GM12878 (cell line): ENCODE results near the gene RNF223. TPM values are rescaled to one million over a fixed set of nuclear protein-coding genes. Genes with fewer than 3 reads are reported as not detected.

Experiments used
- ASH2L ChIP-seq: fragments of 300-600, 200-600 bp; sonication (generic); IDR thresholded peaks from 2 replicates; pipeline ENCODE4 v1.6.1; 2017; ENCODE audit warnings: low read depth, mild to moderate bottlenecking, borderline replicate concordance
- BACH1 ChIP-seq: fragments of 450-650 bp; IDR thresholded peaks from 2 replicates; pipeline ENCODE4 v1.6.1; 2017; ENCODE audit warnings: mild to moderate bottlenecking, borderline replicate concordance
- BCLAF1 ChIP-seq: fragments of 450-650 bp; IDR thresholded peaks from 2 replicates; pipeline ENCODE4 v1.6.1; 2017; ENCODE audit warnings: antibody characterized with exemption, mild to moderate bottlenecking, moderate library complexity
- CEBPZ ChIP-seq: fragments of 150-350 bp; IDR thresholded peaks from 2 replicates; pipeline ENCODE4 v1.6.1; 2016; ENCODE audit warnings: low read depth, low read length
- EED ChIP-seq: sonication (generic); IDR thresholded peaks from 2 replicates; pipeline ENCODE4 v1.6.1; 2016; ENCODE audit warnings: antibody characterized with exemption, low read depth
- GATAD2B ChIP-seq: fragments of 450-650 bp; conservative IDR thresholded peaks from 2 replicates; pipeline ENCODE4 v1.6.1; 2017; ENCODE audit warnings: low read depth, mild to moderate bottlenecking, moderate library complexity
- MEF2A ChIP-seq: IDR thresholded peaks from 2 replicates; pipeline ENCODE4 v1.6.1; 2011; ENCODE audit warnings: low read depth, mild to moderate bottlenecking, low read length, moderate library complexity; ENCODE audit not compliant: insufficient read depth
- NFXL1 ChIP-seq: fragments of 450-650 bp; IDR thresholded peaks from 2 replicates; pipeline ENCODE4 v1.6.1; 2017; ENCODE audit warnings: antibody characterized with exemption, mild to moderate bottlenecking, borderline replicate concordance
- POLR2A ChIP-seq: IDR thresholded peaks from 2 replicates; pipeline ENCODE4 v1.6.1; 2011; ENCODE audit warnings: low read depth, mild to moderate bottlenecking, low read length
- SIX5 ChIP-seq: IDR thresholded peaks from 2 replicates; pipeline ENCODE4 v1.6.1; 2011; ENCODE audit warnings: mild to moderate bottlenecking, low read depth, low read length, moderate library complexity; ENCODE audit not compliant: severe bottlenecking
- SMAD1 ChIP-seq: fragments of 450-650 bp; IDR thresholded peaks from 2 replicates; pipeline ENCODE4 v1.6.1; 2018; ENCODE audit warnings: mild to moderate bottlenecking, low read depth; ENCODE audit not compliant: partially characterized antibody
- STAT3 ChIP-seq: IDR thresholded peaks from 2 replicates; pipeline ENCODE4 v1.6.1; 2011; ENCODE audit warnings: low read depth, low read length, improper control_type of control experiment
- SUPT20H ChIP-seq: IDR thresholded peaks from 2 replicates; pipeline ENCODE4 v1.6.1; 2011; ENCODE audit warnings: low read depth, mild to moderate bottlenecking, low read length, moderate library complexity, borderline replicate concordance; ENCODE audit not compliant: control insufficient read depth
- TARDBP ChIP-seq: IDR thresholded peaks from 2 replicates; pipeline ENCODE4 v1.6.1; 2016; ENCODE audit warnings: borderline replicate concordance
- TBL1XR1 ChIP-seq: IDR thresholded peaks from 2 replicates; pipeline ENCODE4 v1.6.1; 2012; ENCODE audit warnings: low read depth, low read length, improper control_type of control experiment
- USF2 ChIP-seq: IDR thresholded peaks from 2 replicates; pipeline ENCODE4 v1.6.1; 2011; ENCODE audit warnings: low read depth, low read length, improper control_type of control experiment, borderline replicate concordance
- ZNF384 ChIP-seq: IDR thresholded peaks from 2 replicates; pipeline ENCODE4 v1.6.1; 2012; ENCODE audit warnings: low read depth, mild to moderate bottlenecking, low read length, improper control_type of control experiment, borderline replicate concordance
- polyA plus RNA-seq, 11 experiments: library from polyadenylated mRNA; depleted of rRNA in 4 of 11; unstranded in 6 of 11; stranded (reverse) in 5 of 11; fragments of >200 nt; fragmentation: Nextera tagmentation in 4 of 11; fragmentation: Illumina TruSeq in 1 of 11; extraction: Ambion mirVana in 4 of 11; extraction: Trizol in 1 of 11; gene quantifications; 1 replicate in 1 of 11; 2 replicates in 10 of 11; pipeline versions ENCODE4 v1.2.1 to v1.2.3, GENCODE V29; 2011 to 2016; ENCODE audit warnings: inconsistent platforms in 2 of 11, missing spikeins in 2 of 11, low read depth in 1 of 11
- total RNA-seq, 4 experiments: library from RNA; depleted of rRNA in 3 of 4; stranded (reverse); fragments of >200 nt in 3 of 4; fragmentation: Illumina TruSeq in 1 of 4; extraction: Trizol in 1 of 4; gene quantifications; 2 replicates each; pipeline versions ENCODE4 v1.2.1 to v1.2.3, GENCODE V29; 2013 to 2021
- TF ChIP-seq, protein P1 (sequence below): fragments of 450-650 bp; conservative IDR thresholded peaks from 2 replicates; pipeline ENCODE4 v1.6.1; 2017; ENCODE audit warnings: mild to moderate bottlenecking, moderate library complexity
- TF ChIP-seq, protein P2 (sequence below): IDR thresholded peaks from 2 replicates; pipeline ENCODE4 v1.6.1; 2012; ENCODE audit warnings: low read depth, low read length, improper control_type of control experiment

RNF223 gene
- total and polyA plus RNA-seq, 10 of the 15 experiments (the other 5 are each of a cell fraction or from before 2014, with no cell fraction given): 0.06 TPM; not detected in 9

DNA sequence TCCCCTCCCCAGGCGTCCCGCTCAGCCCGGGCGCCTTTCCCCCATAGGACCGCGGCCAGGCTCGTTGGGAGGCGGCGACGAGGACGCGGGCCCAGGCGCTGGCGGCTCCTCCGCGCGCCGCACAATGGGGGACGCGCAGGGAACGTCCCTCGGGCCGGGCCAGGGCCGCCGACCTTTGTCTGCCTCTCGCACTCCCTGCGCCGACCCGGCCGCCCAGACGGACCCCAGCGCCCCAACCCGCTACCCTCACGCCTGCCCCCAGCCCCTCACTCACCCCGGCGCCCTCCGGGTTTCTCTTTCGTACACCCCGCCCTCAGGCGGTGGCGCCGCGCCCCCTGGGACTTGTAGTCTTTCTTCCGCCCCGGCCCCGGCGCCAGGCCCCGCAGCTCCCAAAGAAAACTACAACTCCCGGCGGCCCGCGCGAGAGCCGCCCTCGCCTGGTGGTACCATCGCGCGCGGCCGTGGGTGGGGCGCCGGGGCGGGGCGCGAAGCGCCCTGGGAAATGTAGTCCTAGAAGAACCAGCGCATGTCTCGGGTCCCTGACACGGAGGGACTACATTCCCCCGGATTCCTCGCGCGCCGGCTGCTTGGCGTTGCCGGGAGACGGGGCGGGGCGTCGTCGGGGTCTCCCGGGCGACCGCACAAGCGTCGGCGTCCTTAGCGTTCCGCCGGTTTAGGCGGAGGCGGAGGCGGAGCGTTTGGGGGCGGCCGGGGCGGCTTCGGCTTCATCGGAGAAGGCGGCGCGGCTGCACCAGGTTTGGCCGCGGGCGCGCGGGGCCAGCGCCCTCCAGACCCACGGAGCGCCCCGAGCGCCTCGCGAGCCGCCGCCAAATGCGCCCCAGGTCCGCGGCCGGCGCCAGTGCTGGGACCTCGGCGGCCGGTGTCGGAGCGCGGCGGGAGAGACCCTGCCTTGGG lies 41.9 kb upstream of the RNF223 start, which contains the start of gene C1orf159 (continued):
- TF ChIP-seq CEBPZ: no peak
- no peak for TF ChIP-seq USF2
- no peak for TF ChIP-seq ZNF384
- peak; percentile 71 for TF ChIP-seq GATAD2B
- TF ChIP-seq BCLAF1: no peak
- TF ChIP-seq, protein P1, sequence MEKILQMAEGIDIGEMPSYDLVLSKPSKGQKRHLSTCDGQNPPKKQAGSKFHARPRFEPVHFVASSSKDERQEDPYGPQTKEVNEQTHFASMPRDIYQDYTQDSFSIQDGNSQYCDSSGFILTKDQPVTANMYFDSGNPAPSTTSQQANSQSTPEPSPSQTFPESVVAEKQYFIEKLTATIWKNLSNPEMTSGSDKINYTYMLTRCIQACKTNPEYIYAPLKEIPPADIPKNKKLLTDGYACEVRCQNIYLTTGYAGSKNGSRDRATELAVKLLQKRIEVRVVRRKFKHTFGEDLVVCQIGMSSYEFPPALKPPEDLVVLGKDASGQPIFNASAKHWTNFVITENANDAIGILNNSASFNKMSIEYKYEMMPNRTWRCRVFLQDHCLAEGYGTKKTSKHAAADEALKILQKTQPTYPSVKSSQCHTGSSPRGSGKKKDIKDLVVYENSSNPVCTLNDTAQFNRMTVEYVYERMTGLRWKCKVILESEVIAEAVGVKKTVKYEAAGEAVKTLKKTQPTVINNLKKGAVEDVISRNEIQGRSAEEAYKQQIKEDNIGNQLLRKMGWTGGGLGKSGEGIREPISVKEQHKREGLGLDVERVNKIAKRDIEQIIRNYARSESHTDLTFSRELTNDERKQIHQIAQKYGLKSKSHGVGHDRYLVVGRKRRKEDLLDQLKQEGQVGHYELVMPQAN: peak; percentile 96
- TF ChIP-seq BACH1: peak; percentile 41; the same call in 1 of the 2 replicates
- TF ChIP-seq EED: no peak
- TF ChIP-seq TARDBP: peak; percentile 86
- no peak for TF ChIP-seq STAT3
- no peak for TF ChIP-seq ASH2L
- TF ChIP-seq MEF2A: no peak
- no peak for TF ChIP-seq SMAD1
- TF ChIP-seq SIX5: peak; percentile 98
- peak; percentile 62 for TF ChIP-seq POLR2A
- TF ChIP-seq, protein P2, sequence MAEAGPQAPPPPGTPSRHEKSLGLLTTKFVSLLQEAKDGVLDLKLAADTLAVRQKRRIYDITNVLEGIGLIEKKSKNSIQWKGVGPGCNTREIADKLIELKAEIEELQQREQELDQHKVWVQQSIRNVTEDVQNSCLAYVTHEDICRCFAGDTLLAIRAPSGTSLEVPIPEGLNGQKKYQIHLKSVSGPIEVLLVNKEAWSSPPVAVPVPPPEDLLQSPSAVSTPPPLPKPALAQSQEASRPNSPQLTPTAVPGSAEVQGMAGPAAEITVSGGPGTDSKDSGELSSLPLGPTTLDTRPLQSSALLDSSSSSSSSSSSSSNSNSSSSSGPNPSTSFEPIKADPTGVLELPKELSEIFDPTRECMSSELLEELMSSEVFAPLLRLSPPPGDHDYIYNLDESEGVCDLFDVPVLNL: peak; percentile 54; the same call in 1 of the 2 replicates
- peak; percentile 46; the same call in 1 of the 2 replicates for TF ChIP-seq TBL1XR1
- no peak for TF ChIP-seq SUPT20H
- no peak for TF ChIP-seq NFXL1
